Left forelimb (tissue), 1 donor: Measurements from ENCODE around the gene SH3BGRL.
A peak's percentile ranks its signal among the peaks of the same experiment; 100 is the strongest.

ENCODE experiments used
- DNase-seq: peaks from one replicate; pipeline ENCODE4 v3.0.0-alpha.2; 2018; ENCODE audit warnings: low spot score

The SH3BGRL gene

GRCh38 chrX:81201671-81202455, at the start of gene SH3BGRL, which contains the start of gene HMGN5:
Gene SH3BGRL (plus strand): TSS chrX:81202102. CDS start chrX:81202201, 99 bp downstream.
Gene HMGN5 (minus strand): TSS chrX:81201913. CDS start chrX:81121549, 80,364 bp downstream.
- peak; percentile 83 for DNase-seq

- DNase-seq: no peak
Observed at GRCh38 chrX:81168391-81168790, 33.5 kb upstream of the SH3BGRL start.

GRCh38 chrX:81174286-81174685, 27.6 kb upstream of the SH3BGRL start:
- no peak for DNase-seq

- no peak for DNase-seq
Observed at GRCh38 chrX:81195259-81195658, 6.6 kb upstream of the SH3BGRL start.

GRCh38 chrX:81195712-81196111, 6.2 kb upstream of the SH3BGRL start:
- DNase-seq: no peak

- no peak for DNase-seq
Observed at GRCh38 chrX:81201071-81201470, 831 bp upstream of the SH3BGRL start.

- no peak for DNase-seq
Observed at GRCh38 chrX:81202456-81202819, 536 bp downstream of the SH3BGRL start.

- no peak for DNase-seq
Observed at GRCh38 chrX:81202943-81203342, 1.0 kb downstream of the SH3BGRL start.

GRCh38 chrX:81205551-81205950, 3.6 kb downstream of the SH3BGRL start:
- DNase-seq: no peak

GRCh38 chrX:81206476-81206875, 4.6 kb downstream of the SH3BGRL start:
- DNase-seq: no peak

- DNase-seq: no peak
Observed at GRCh38 chrX:81208916-81209315, 7.0 kb downstream of the SH3BGRL start.

GRCh38 chrX:81215685-81216084, 13.8 kb downstream of the SH3BGRL start:
- no peak for DNase-seq

GRCh38 chrX:81229229-81229628, 27.3 kb downstream of the SH3BGRL start:
- no peak for DNase-seq

GRCh38 chrX:81229901-81230300, 28.0 kb downstream of the SH3BGRL start:
- DNase-seq: no peak

GRCh38 chrX:81231476-81231875, 29.6 kb downstream of the SH3BGRL start:
- no peak for DNase-seq

GRCh38 chrX:81232218-81232617, 30.3 kb downstream of the SH3BGRL start:
- DNase-seq: no peak

GRCh38 chrX:81237516-81237915, 35.6 kb downstream of the SH3BGRL start:
- no peak for DNase-seq

GRCh38 chrX:81238166-81238565, 36.3 kb downstream of the SH3BGRL start:
- DNase-seq: no peak

GRCh38 chrX:81240701-81241331, 38.9 kb downstream of the SH3BGRL start:
- DNase-seq: no peak

GRCh38 chrX:81241753-81242152, 39.9 kb downstream of the SH3BGRL start:
- DNase-seq: no peak

- DNase-seq: no peak
Observed at GRCh38 chrX:81255876-81256275, 54.0 kb downstream of the SH3BGRL start.

GRCh38 chrX:81257817-81258216, 55.9 kb downstream of the SH3BGRL start:
- DNase-seq: no peak

- no peak for DNase-seq
Observed at GRCh38 chrX:81259020-81259713, 57.3 kb downstream of the SH3BGRL start.
